GM12878 (cell line): ENCODE measurements around the gene PRM2.

Experiments used
- BACH1 ChIP-seq: fragments of 450-650 bp; IDR thresholded peaks from 2 replicates; pipeline ENCODE4 v1.6.1; 2017; ENCODE audit warnings: mild to moderate bottlenecking, borderline replicate concordance
- CTCF ChIP-seq, 3 experiments: IDR thresholded peaks in 2 of 3; conservative IDR thresholded peaks in 1 of 3; 2 replicates each; pipeline ENCODE4 v1.5.1; 2011; ENCODE audit warnings: low read depth in 3 of 3, low read length in 3 of 3, mild to moderate bottlenecking in 3 of 3, control low read depth in 2 of 3, moderate library complexity in 2 of 3, inconsistent platforms in 1 of 3, mixed read lengths in 1 of 3; ENCODE audit not compliant: control insufficient read depth in 2 of 3, insufficient read depth in 1 of 3; ENCODE audit errors: extremely low read depth in 1 of 3
- ESRRA ChIP-seq: IDR thresholded peaks from 2 replicates; pipeline ENCODE4 v1.6.1; 2012; ENCODE audit warnings: mild to moderate bottlenecking, low read length, improper control_type of control experiment
- FOXM1 ChIP-seq: IDR thresholded peaks from 2 replicates; pipeline ENCODE4 v1.6.1; 2012; ENCODE audit warnings: low read depth, mild to moderate bottlenecking, inconsistent platforms, low read length, moderate library complexity
- MAX ChIP-seq: IDR thresholded peaks from 2 replicates; pipeline ENCODE4 v1.6.1; 2012; ENCODE audit warnings: low read depth, low read length, improper control_type of control experiment
- REST ChIP-seq: IDR thresholded peaks from 2 replicates; pipeline ENCODE4 v1.6.1; 2012; ENCODE audit warnings: mild to moderate bottlenecking, low read depth, low read length
- SUZ12 ChIP-seq: fragments of 200-600 bp; sonication (generic); IDR thresholded peaks from one replicate; pipeline ENCODE4 v1.6.1; 2018; ENCODE audit warnings: antibody characterized with exemption, mild to moderate bottlenecking; ENCODE audit not compliant: unreplicated experiment
- USF2 ChIP-seq: IDR thresholded peaks from 2 replicates; pipeline ENCODE4 v1.6.1; 2011; ENCODE audit warnings: low read depth, low read length, improper control_type of control experiment, borderline replicate concordance

DNA sequence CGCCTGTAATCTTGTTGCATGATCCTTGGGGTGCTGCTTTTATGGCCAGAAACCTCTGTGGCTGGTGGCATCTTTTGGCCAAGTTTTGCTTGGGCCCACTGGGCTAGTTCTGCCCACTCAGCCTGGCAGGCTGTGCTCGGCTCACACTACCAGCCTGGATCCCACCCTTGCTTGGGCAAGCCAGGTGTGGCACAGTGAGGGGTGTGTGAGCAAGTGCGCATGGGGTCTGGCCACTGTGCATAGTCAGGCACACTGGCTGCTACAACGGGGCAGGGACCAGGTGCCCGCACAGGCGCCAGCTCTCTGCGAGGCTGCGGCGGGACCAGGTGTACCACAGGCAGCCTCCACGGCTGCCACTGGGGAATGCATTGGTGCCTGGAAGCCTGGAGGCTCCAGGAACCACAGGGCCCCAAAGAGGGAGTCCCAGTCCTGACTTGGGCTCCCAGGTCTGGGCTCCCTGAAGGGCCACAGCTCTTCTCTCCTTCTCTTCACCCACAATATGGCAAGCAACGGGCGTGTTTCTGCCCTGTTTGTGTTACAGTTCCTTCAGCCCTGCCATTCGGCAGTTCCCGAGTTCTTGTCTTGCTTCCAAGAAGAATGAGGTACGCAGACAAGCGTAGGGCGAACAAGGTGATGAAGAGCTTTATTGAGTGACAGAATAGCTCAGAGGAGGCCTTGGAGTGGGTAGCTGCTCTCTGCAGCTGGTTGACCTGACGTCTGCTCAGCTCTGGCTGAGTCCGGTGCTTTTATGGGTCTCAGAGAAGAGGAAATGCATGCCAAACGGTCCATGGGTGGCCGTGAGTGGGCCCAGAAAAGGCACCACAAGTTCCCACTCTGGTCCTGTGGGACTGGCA, 31.6 kb upstream of the PRM2 start:
- no peak for TF ChIP-seq CTCF (IDR thresholded peaks at IDR 0.05 in 2 of 3, conservative IDR thresholded peaks at IDR 0.05 in 1 of 3; ENCODE audit: control insufficient read depth in 2 of 3, extremely low read depth in 1 of 3, insufficient read depth in 1 of 3, low read depth in 3 of 3, low read length in 3 of 3)
- no peak for TF ChIP-seq REST
- no peak for TF ChIP-seq FOXM1
- no peak for TF ChIP-seq BACH1
- TF ChIP-seq SUZ12: no peak
- TF ChIP-seq USF2: no peak
- no peak for TF ChIP-seq MAX
- no peak for TF ChIP-seq ESRRA
